H1 (cell line): ENCODE measurements around the gene LGALS8. TPM values are rescaled to one million over a fixed set of nuclear protein-coding genes. Genes with fewer than 3 reads are reported as not detected.

Source experiments
- CTCF ChIA-PET: fragments of 300-600 bp; sonication (Branson Sonifier 250); formaldehyde crosslinking; loops from one replicate; lab custom pipeline; 2021; ENCODE audit not compliant: partially characterized antibody; lab: Charles Lee
- POLR2A ChIA-PET: fragments of 300-600 bp; sonication (Branson Sonifier 250); formaldehyde crosslinking; loops from one replicate; lab custom pipeline; 2021; ENCODE audit warnings: inconsistent platforms; ENCODE audit not compliant: partially characterized antibody; lab: Charles Lee
- DNase-seq, 2 experiments: peaks; one replicate each; pipeline versions ENCODE4 v3.0.0 to v3.0.0-alpha.2; 2010 to 2022; ENCODE audit warnings: low spot score in 2 of 2, low read depth in 1 of 2, mixed read lengths in 1 of 2
- FAIRE-seq: peaks from 2 replicates; lab custom pipeline; 2011; peaks lifted over from hg19 to GRCh38; lab: Jason Lieb, UNC
- H2AFZ ChIP-seq: 2 replicates; pipeline ENCODE4 v1.8.1; 2012; ENCODE audit warnings: low read length, inconsistent platforms
- H2AK5ac ChIP-seq: 2 replicates; pipeline ENCODE4 v1.6.1; 2013; ENCODE audit warnings: low read depth, low read length
- H2BK120ac ChIP-seq: replicated peaks from 2 replicates; pipeline ENCODE3; 2013; ENCODE audit warnings: low read depth, low read length, inconsistent platforms
- H2BK12ac ChIP-seq: 2 replicates; pipeline ENCODE4 v1.6.1; 2013; ENCODE audit warnings: low read depth, low read length
- H2BK15ac ChIP-seq: 2 replicates; pipeline ENCODE4 v1.6.1; 2013; ENCODE audit warnings: low read length
- H2BK20ac ChIP-seq: 2 replicates; pipeline ENCODE4 v1.6.1; 2013; ENCODE audit warnings: low read length
- H2BK5ac ChIP-seq: 2 replicates; pipeline ENCODE4 v1.6.1; 2013; ENCODE audit warnings: low read depth, low read length
- H3K14ac ChIP-seq: 2 replicates; pipeline ENCODE4 v1.6.1; 2013; ENCODE audit warnings: inconsistent platforms; ENCODE audit not compliant: insufficient read length
- H3K18ac ChIP-seq: 2 replicates; pipeline ENCODE4 v1.6.1; 2013; ENCODE audit warnings: low read length; ENCODE audit errors: extremely low read depth
- H3K23ac ChIP-seq: 2 replicates; pipeline ENCODE4 v1.6.1; 2013; ENCODE audit warnings: inconsistent platforms; ENCODE audit not compliant: insufficient read length
- H3K23me2 ChIP-seq: 2 replicates; pipeline ENCODE4 v1.6.1; 2013; ENCODE audit warnings: low read depth, low read length
- H3K27ac ChIP-seq: 2 replicates; pipeline ENCODE4 v1.6.1; 2011; ENCODE audit warnings: low read depth, low read length, inconsistent platforms
- H3K27me3 ChIP-seq, 4 experiments: replicated peaks in 1 of 4; 1 replicate in 1 of 4; 2 replicates in 3 of 4; pipeline versions ENCODE4 v1.6.1 to v1.8.1; 2011 to 2013; ENCODE audit warnings: low read length in 3 of 4, mild to moderate bottlenecking in 3 of 4, inconsistent platforms in 2 of 4, mixed read lengths in 2 of 4, moderate library complexity in 1 of 4; ENCODE audit not compliant: control insufficient read depth in 3 of 4, insufficient read depth in 3 of 4; ENCODE audit errors: extremely low read depth in 1 of 4
- H3K36me3 ChIP-seq, 4 experiments: 2 replicates each; pipeline versions ENCODE4 v1.6.1 to v1.8.1; 2011 to 2013; ENCODE audit warnings: mild to moderate bottlenecking in 4 of 4, low read length in 3 of 4, moderate library complexity in 2 of 4, control low read depth in 1 of 4, inconsistent platforms in 1 of 4; ENCODE audit not compliant: insufficient read depth in 4 of 4, control insufficient read depth in 2 of 4
- H3K4ac ChIP-seq: replicated peaks from 2 replicates; pipeline ENCODE3; 2013; ENCODE audit warnings: low read length, low read depth, mixed read lengths, inconsistent platforms; ENCODE audit not compliant: insufficient read length
- H3K4me1 ChIP-seq, 4 experiments: replicated peaks in 1 of 4; 1 replicate in 1 of 4; 2 replicates in 3 of 4; pipeline versions ENCODE4 v1.6.1 to v1.8.1; 2011 to 2013; ENCODE audit warnings: low read length in 3 of 4, inconsistent platforms in 2 of 4, mixed read lengths in 1 of 4; ENCODE audit not compliant: insufficient read depth in 4 of 4, control insufficient read depth in 3 of 4
- H3K4me2 ChIP-seq, 2 experiments: 2 replicates each; pipeline versions ENCODE4 v1.6.1 to v1.8.1; 2011 to 2013; ENCODE audit warnings: low read depth in 2 of 2, low read length in 2 of 2, control low read depth in 1 of 2, inconsistent platforms in 1 of 2, mild to moderate bottlenecking in 1 of 2; ENCODE audit not compliant: insufficient read depth in 1 of 2
- H3K4me3 ChIP-seq, 4 experiments: fragments of 200-600, 300-600 bp in 1 of 4; sonication (generic), shearing (Covaris generic), sonication (Bioruptor Twin) in 1 of 4; 2 replicates each; pipeline versions ENCODE4 v1.5.1 to v1.8.1; 2011 to 2016; ENCODE audit warnings: low read length in 4 of 4, low read depth in 3 of 4, control low read depth in 2 of 4, inconsistent platforms in 2 of 4, mild to moderate bottlenecking in 2 of 4, mixed read lengths in 1 of 4, moderate library complexity in 1 of 4; ENCODE audit not compliant: insufficient read depth in 2 of 4; ENCODE audit errors: extremely low read depth in 1 of 4
- H3K56ac ChIP-seq: replicated peaks from 2 replicates; pipeline ENCODE3; 2013; ENCODE audit warnings: low read depth, mild to moderate bottlenecking, mixed read lengths, low read length, inconsistent platforms; ENCODE audit not compliant: insufficient read length
- H3K79me1 ChIP-seq: 2 replicates; pipeline ENCODE4 v1.6.1; 2013; ENCODE audit warnings: low read depth, low read length, control low read depth
- H3K79me2 ChIP-seq, 2 experiments: 2 replicates each; pipeline versions ENCODE4 v1.6.1 to v1.8.1; 2012 to 2013; ENCODE audit warnings: low read length in 2 of 2, mild to moderate bottlenecking in 2 of 2, inconsistent platforms in 1 of 2; ENCODE audit not compliant: insufficient read depth in 2 of 2, control insufficient read depth in 1 of 2
- H3K9ac ChIP-seq, 4 experiments: replicated peaks in 1 of 4; 1 replicate in 1 of 4; 2 replicates in 3 of 4; pipeline versions ENCODE4 v1.6.1 to v1.8.1; 2011 to 2013; ENCODE audit warnings: low read depth in 3 of 4, low read length in 3 of 4, control low read depth in 2 of 4, mild to moderate bottlenecking in 2 of 4, moderate library complexity in 2 of 4, inconsistent platforms in 1 of 4; ENCODE audit errors: extremely low read depth in 1 of 4
- H3K9me3 ChIP-seq, 2 experiments: 2 replicates each; pipeline versions ENCODE4 v1.6.1 to v1.8.1; 2012 to 2013; ENCODE audit warnings: mild to moderate bottlenecking in 2 of 2, moderate library complexity in 2 of 2, control low read depth in 1 of 2, inconsistent platforms in 1 of 2, low read depth in 1 of 2, low read length in 1 of 2, mixed read lengths in 1 of 2; ENCODE audit not compliant: insufficient read depth in 2 of 2
- H4K20me1 ChIP-seq, 2 experiments: replicated peaks in 1 of 2; 2 replicates each; pipeline versions ENCODE3 to v1.8.1; 2011 to 2013; ENCODE audit warnings: inconsistent platforms in 2 of 2, low read length in 2 of 2, mild to moderate bottlenecking in 1 of 2; ENCODE audit not compliant: insufficient read depth in 2 of 2, control insufficient read depth in 1 of 2
- H4K5ac ChIP-seq: 2 replicates; pipeline ENCODE4 v1.6.1; 2013; ENCODE audit warnings: low read length, low read depth, mixed read lengths, inconsistent platforms; ENCODE audit not compliant: insufficient read length
- H4K8ac ChIP-seq: 2 replicates; pipeline ENCODE4 v1.8.0; 2013; ENCODE audit warnings: mild to moderate bottlenecking, moderate library complexity, low read length, inconsistent platforms; ENCODE audit not compliant: insufficient read depth; ENCODE audit errors: extremely low read depth
- H4K91ac ChIP-seq: replicated peaks from 2 replicates; pipeline ENCODE3; 2013; ENCODE audit warnings: low read length, mixed read lengths, inconsistent platforms; ENCODE audit not compliant: insufficient read length
- BRCA1 ChIP-seq: IDR thresholded peaks from 2 replicates; pipeline ENCODE4 v1.6.1; 2012; ENCODE audit warnings: low read depth, low read length, improper control_type of control experiment
- CHD1 ChIP-seq: IDR thresholded peaks from 2 replicates; pipeline ENCODE4 v1.6.1; 2012; ENCODE audit warnings: low read depth, low read length, improper control_type of control experiment
- EP300 ChIP-seq, 2 experiments: IDR thresholded peaks; 1 replicate in 1 of 2; 2 replicates in 1 of 2; pipeline ENCODE4 v1.6.1; 2011 to 2012; ENCODE audit warnings: low read depth in 2 of 2, low read length in 2 of 2, mild to moderate bottlenecking in 2 of 2, borderline replicate concordance in 1 of 2, inconsistent platforms in 1 of 2, moderate library complexity in 1 of 2
- FOSL1 ChIP-seq: IDR thresholded peaks from 2 replicates; pipeline ENCODE4 v1.6.1; 2011; ENCODE audit warnings: mild to moderate bottlenecking, low read depth, low read length, moderate library complexity; ENCODE audit not compliant: insufficient read depth
- KDM4A ChIP-seq: IDR thresholded peaks from one replicate; pipeline ENCODE4 v1.7.1; 2012; ENCODE audit warnings: low read depth, mild to moderate bottlenecking, moderate library complexity, low read length, inconsistent platforms; ENCODE audit not compliant: severe bottlenecking
- POLR2AphosphoS5 ChIP-seq: IDR thresholded peaks from 2 replicates; pipeline ENCODE4 v1.6.1; 2011; ENCODE audit warnings: low read depth, low read length
- RNF2 ChIP-seq: fragments of 200-900, 300-1000 bp; sonication (generic); IDR thresholded peaks from 2 replicates; pipeline ENCODE4 v1.7.1; 2016; ENCODE audit warnings: borderline replicate concordance, low read depth, mild to moderate bottlenecking, antibody characterized with exemption, low read length; ENCODE audit not compliant: poor library complexity, severe bottlenecking; ENCODE audit errors: missing control alignments
- RXRA ChIP-seq: IDR thresholded peaks from 2 replicates; pipeline ENCODE4 v1.6.1; 2011; ENCODE audit warnings: low read depth, mild to moderate bottlenecking, low read length, moderate library complexity; ENCODE audit not compliant: insufficient read depth
- SAP30 ChIP-seq: fragments of 300-600 bp; sonication (generic); IDR thresholded peaks from 2 replicates; pipeline ENCODE4 v1.7.1; 2012; ENCODE audit warnings: low read length, moderate library complexity, mild to moderate bottlenecking, inconsistent platforms; ENCODE audit not compliant: insufficient read depth, insufficient replicate concordance
- SIRT6 ChIP-seq: IDR thresholded peaks from one replicate; pipeline ENCODE4 v1.7.1; 2012; ENCODE audit warnings: low read length, inconsistent platforms
- TBP ChIP-seq: IDR thresholded peaks from 2 replicates; pipeline ENCODE4 v1.6.1; 2011; ENCODE audit warnings: low read depth, low read length, improper control_type of control experiment
- WGBS, 2 experiments: shearing (Covaris generic) in 1 of 2; methylation state at CpG; one replicate each; pipeline versions ENCODE4 v1.1.6 to v1.1.7; 2013 to 2015; ENCODE audit warnings: low lambda C conversion rate in 2 of 2, mixed read lengths in 2 of 2, inconsistent platforms in 1 of 2, low coverage in 1 of 2, missing lambda C conversion rate in 1 of 2; ENCODE audit not compliant: insufficient replicate concordance in 2 of 2, insufficient coverage in 1 of 2, insufficient read length in 1 of 2; ENCODE audit errors: extremely low coverage in 1 of 2, missing lambda C conversion rate in 1 of 2; 5-methylcytosine and 5-hydroxymethylcytosine counted together
- polyA plus RNA-seq, 7 experiments: library from polyadenylated mRNA; depleted of rRNA in 3 of 7; stranded (reverse) in 5 of 7; unstranded in 2 of 7; fragments of >200 nt in 5 of 7; fragments of 200-250 nt in 2 of 7; gene quantifications; 1 replicate in 5 of 7; 2 replicates in 1 of 7; 4 replicates in 1 of 7; pipeline versions ENCODE4 v1.2.1 to v1.2.3, GENCODE V29; 2011 to 2013; ENCODE audit warnings: missing spikeins in 2 of 7, mixed read lengths in 2 of 7
- total RNA-seq: library from RNA; stranded (reverse); fragmentation: NEBNext Ultra II Directional; extraction: Animal tissue kit (Norgen Biotek cat#: 25700); gene quantifications from 2 replicates; pipeline ENCODE4 v1.2.1, GENCODE V29; 2021
- TF ChIP-seq, protein P1 (sequence below): IDR thresholded peaks from 2 replicates; pipeline ENCODE4 v1.6.1; 2012; ENCODE audit warnings: low read length, inconsistent platforms

The LGALS8 gene
- total and polyA plus RNA-seq, 2 of the 8 experiments (the other 6 are each of a cell fraction or from before 2014, with no cell fraction given) = 7.2 to 11.6 TPM

- Histone ChIP-seq H3K14ac (no peak overlapping the region), H3K9me3 (no peaks in the 10 kb centered on the region), H2AK5ac (no peak overlapping the region), H4K8ac (no peak overlapping the region), H2BK12ac (no peak overlapping the region), H3K36me3 (peaks cover 9 to 91% (median 41%) of the 10 kb centered on the region in 4 experiments; a peak in 7 of 8 replicates), H3K56ac (no peak overlapping the region), H3K79me2 (no peaks in the 10 kb centered on the region), H3K4me3 (no peak overlapping the region), H3K4me1 (no peaks in the 10 kb centered on the region), H3K4ac (no peak overlapping the region), H2BK20ac (no peak overlapping the region), H2BK120ac (no peak overlapping the region), H2BK5ac (no peak overlapping the region), H2BK15ac (no peak overlapping the region), H4K5ac (no peak overlapping the region), H2AFZ (no peak overlapping the region), H3K27ac (no peak overlapping the region), H3K9ac (no peak overlapping the region), H4K91ac (no peak overlapping the region), H3K4me2 (no peak overlapping the region), H3K27me3 (no peaks in the 10 kb centered on the region), H4K20me1 (peaks cover 0 to 3% of the 10 kb centered on the region in 2 experiments), H3K23ac (no peak overlapping the region), H3K79me1 (no peaks in the 10 kb centered on the region), H3K23me2 (no peaks in the 10 kb centered on the region), H3K18ac (no peak overlapping the region)
- FAIRE-seq (no peak), DNase-seq (no peak)
- CTCF ChIA-PET = interaction anchor here (0.7 kb wide), 1 partner anchor 169 kb away, joined by 3 read pairs; no protein-coding TSS in a partner anchor
- POLR2A ChIA-PET = no interaction called here
- 94% methylated on average over 4 of the region's 4 CpGs; no CpG with 5 or more reads in 1 of the 2 experiments for WGBS, 2 experiments
- TF ChIP-seq CHD1 (no peak), SAP30 (no peak), RXRA (no peak), TBP (no peak), EP300 (IDR thresholded peaks at IDR 0.05; ENCODE audit: borderline replicate concordance in 1 of 2, low read depth in 2 of 2, low read length in 2 of 2) (no peak), POLR2AphosphoS5 (no peak), SIRT6 (no peak), KDM4A (no peak), BRCA1 (no peak), RNF2 (no peak), FOSL1 (no peak)
- TF ChIP-seq, protein P1, sequence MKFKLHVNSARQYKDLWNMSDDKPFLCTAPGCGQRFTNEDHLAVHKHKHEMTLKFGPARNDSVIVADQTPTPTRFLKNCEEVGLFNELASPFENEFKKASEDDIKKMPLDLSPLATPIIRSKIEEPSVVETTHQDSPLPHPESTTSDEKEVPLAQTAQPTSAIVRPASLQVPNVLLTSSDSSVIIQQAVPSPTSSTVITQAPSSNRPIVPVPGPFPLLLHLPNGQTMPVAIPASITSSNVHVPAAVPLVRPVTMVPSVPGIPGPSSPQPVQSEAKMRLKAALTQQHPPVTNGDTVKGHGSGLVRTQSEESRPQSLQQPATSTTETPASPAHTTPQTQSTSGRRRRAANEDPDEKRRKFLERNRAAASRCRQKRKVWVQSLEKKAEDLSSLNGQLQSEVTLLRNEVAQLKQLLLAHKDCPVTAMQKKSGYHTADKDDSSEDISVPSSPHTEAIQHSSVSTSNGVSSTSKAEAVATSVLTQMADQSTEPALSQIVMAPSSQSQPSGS = no peak
These were observed 65.7 kb downstream of the LGALS8 start for GRCh38 chr1:236589531-236589930.
